C4-2B (cell line): ENCODE data around the gene C5orf24.

Experiments
- CTCF ChIP-seq: fragments of 450-650 bp; conservative IDR thresholded peaks from 2 replicates; pipeline ENCODE4 v1.5.1; 2017; ENCODE audit warnings: mild to moderate bottlenecking
- ZFX ChIP-seq: fragments of 450-650 bp; IDR thresholded peaks from 2 replicates; pipeline ENCODE4 v1.6.1; 2017

GRCh38 chr5:134840811-134841210, 5.0 kb upstream of the C5orf24 start:
- TF ChIP-seq CTCF (no peak), ZFX (no peak)
